HCT116 (cell line): ENCODE data around the gene ADAMTS3. TPM values are rescaled to one million over a fixed set of nuclear protein-coding genes. Genes with fewer than 3 reads are reported as not detected.

Experiments
- ATAC-seq: fragments of 200-7000 bp; cut with Tn5 transposase; 2 replicates; pipeline ENCODE4 v1.9.1; 2020; ENCODE audit warnings: mild to moderate bottlenecking, moderate library complexity
- BruUV-seq: library from RNA; stranded (reverse); fragments of 400-500 nt; replicated peaks from 2 replicates; lab custom pipeline; 2021; lab: Mats Ljungman, UMichigan
- CTCF ChIA-PET: fragments of 300-600 bp; sonication (Branson Sonifier 250); formaldehyde crosslinking; loops from one replicate; lab custom pipeline; 2021; ENCODE audit warnings: antibody characterized with exemption; lab: Charles Lee
- POLR2A ChIA-PET: fragments of 300-600, 350-600 bp; sonication (Branson Sonifier 250); formaldehyde crosslinking; loops from one replicate; lab custom pipeline; 2021; ENCODE audit warnings: antibody characterized with exemption; lab: Charles Lee
- RAD21 ChIA-PET, 2 experiments: fragments of 300-600 bp; sonication (Branson Sonifier 250); formaldehyde crosslinking; loops; one replicate each; lab custom pipeline; 2023; ENCODE audit warnings: low total read pairs in 2 of 2; ENCODE audit not compliant: uncharacterized antibody in 2 of 2, unreplicated experiment in 2 of 2, low non-redundant PET in 1 of 2; lab: Charles Lee
- DNase-seq: peaks from one replicate; pipeline ENCODE4 v3.0.0-alpha.2; 2010; ENCODE audit warnings: low read depth, low spot score
- H2AFZ ChIP-seq: fragments of 200-600 bp; shearing (Covaris generic), sonication (generic); 2 replicates; pipeline ENCODE4 v1.6.1; 2017; ENCODE audit warnings: low read depth, mixed run types, mixed read lengths, antibody characterized with exemption, low read length; ENCODE audit not compliant: poor library complexity, severe bottlenecking
- H3K27ac ChIP-seq: 2 replicates; pipeline ENCODE4 v1.5.1; 2012; ENCODE audit warnings: low read depth, low read length
- H3K27me3 ChIP-seq: fragments of 200-600 bp; sonication (generic); 2 replicates; pipeline ENCODE4 v1.6.1; 2016; ENCODE audit warnings: mixed run types, low read length, mixed read lengths; ENCODE audit not compliant: insufficient read depth
- H3K36me3 ChIP-seq, 2 experiments: fragments of 200-500 bp in 1 of 2; fragments of 200-600 bp in 1 of 2; sonication (Bioruptor generic) in 1 of 2; sonication (generic) in 1 of 2; 2 replicates each; pipeline versions ENCODE4 v1.5.1 to v1.6.1; 2014 to 2016; ENCODE audit warnings: low read length in 2 of 2, inconsistent platforms in 1 of 2, mixed read lengths in 1 of 2, mixed run types in 1 of 2; ENCODE audit not compliant: insufficient read depth in 2 of 2, control insufficient read depth in 1 of 2
- H3K4me1 ChIP-seq, 2 experiments: fragments of 200-600 bp in 1 of 2; sonication (generic) in 1 of 2; 2 replicates each; pipeline versions ENCODE4 v1.5.1 to v1.6.1; 2012 to 2017; ENCODE audit warnings: low read length in 2 of 2, inconsistent platforms in 1 of 2, mild to moderate bottlenecking in 1 of 2, mixed read lengths in 1 of 2, mixed run types in 1 of 2, moderate library complexity in 1 of 2; ENCODE audit not compliant: insufficient read depth in 2 of 2, control insufficient read depth in 1 of 2
- H3K4me2 ChIP-seq: fragments of 200-600 bp; sonication (generic); 2 replicates; pipeline ENCODE4 v1.6.1; 2017; ENCODE audit warnings: mixed run types, low read length, mixed read lengths
- H3K4me3 ChIP-seq, 2 experiments: fragments of 200-600 bp in 1 of 2; sonication (generic) in 1 of 2; replicated peaks in 1 of 2; 2 replicates each; pipeline ENCODE4 v1.5.1; 2011 to 2016; ENCODE audit warnings: low read length in 2 of 2, control low read depth in 1 of 2, low read depth in 1 of 2, mild to moderate bottlenecking in 1 of 2, mixed read lengths in 1 of 2, mixed run types in 1 of 2
- H3K79me2 ChIP-seq: fragments of 200-600 bp; sonication (generic); 2 replicates; pipeline ENCODE4 v1.6.1; 2017; ENCODE audit warnings: mild to moderate bottlenecking, mixed run types, low read length, moderate library complexity, mixed read lengths; ENCODE audit not compliant: insufficient read depth
- H3K9ac ChIP-seq: fragments of 200-600 bp; sonication (generic); 2 replicates; pipeline ENCODE4 v1.6.1; 2016; ENCODE audit warnings: low read length, mixed read lengths
- H3K9me2 ChIP-seq: fragments of 200-600 bp; sonication (generic), shearing (Covaris generic); 2 replicates; pipeline ENCODE4 v1.6.1; 2017; ENCODE audit warnings: mixed run types, mild to moderate bottlenecking, moderate library complexity; ENCODE audit not compliant: insufficient read depth
- H3K9me3 ChIP-seq, 2 experiments: fragments of 200-500 bp in 1 of 2; fragments of 200-600 bp in 1 of 2; sonication (Bioruptor generic) in 1 of 2; sonication (generic) in 1 of 2; 2 replicates each; pipeline ENCODE4 v1.6.1; 2014 to 2017; ENCODE audit warnings: low read length in 2 of 2, mixed read lengths in 2 of 2, inconsistent platforms in 1 of 2, low read depth in 1 of 2, mild to moderate bottlenecking in 1 of 2, mixed run types in 1 of 2, moderate library complexity in 1 of 2; ENCODE audit not compliant: control insufficient read depth in 1 of 2, insufficient read depth in 1 of 2
- H4K20me1 ChIP-seq: fragments of 200-600 bp; sonication (generic), shearing (Covaris generic); 2 replicates; pipeline ENCODE4 v1.6.1; 2017; ENCODE audit warnings: mixed run types, mild to moderate bottlenecking, moderate library complexity; ENCODE audit not compliant: insufficient read depth
- CBX3 ChIP-seq: IDR thresholded peaks from 2 replicates; pipeline ENCODE4 v1.6.1; 2012; ENCODE audit warnings: low read depth
- CEBPB ChIP-seq: IDR thresholded peaks from 2 replicates; pipeline ENCODE4 v1.6.1; 2012; ENCODE audit warnings: low read depth
- ELF1 ChIP-seq: IDR thresholded peaks from 2 replicates; pipeline ENCODE4 v1.6.1; 2012; ENCODE audit warnings: low read depth, borderline replicate concordance
- EZH2 ChIP-seq: fragments of 200-600 bp; sonication (generic); IDR thresholded peaks from 2 replicates; pipeline ENCODE4 v1.6.1; 2017; ENCODE audit warnings: antibody characterized with exemption, mixed run types
- EZH2phosphoT487 ChIP-seq: fragments of 200-600 bp; IDR thresholded peaks from 2 replicates; pipeline ENCODE4 v1.6.1; 2018; ENCODE audit warnings: antibody characterized with exemption, borderline replicate concordance
- FOSL1 ChIP-seq: IDR thresholded peaks from 2 replicates; pipeline ENCODE4 v1.6.1; 2012; ENCODE audit warnings: low read depth
- JUND ChIP-seq: IDR thresholded peaks from 2 replicates; pipeline ENCODE4 v1.6.1; 2012
- MAX ChIP-seq: IDR thresholded peaks from 2 replicates; pipeline ENCODE4 v1.6.1; 2012
- POLR2AphosphoS5 ChIP-seq: IDR thresholded peaks from 2 replicates; pipeline ENCODE4 v1.6.1; 2011; ENCODE audit warnings: mild to moderate bottlenecking, low read depth, low read length, moderate library complexity
- RAD21 ChIP-seq: IDR thresholded peaks from 2 replicates; pipeline ENCODE4 v1.6.1; 2012; ENCODE audit warnings: low read depth, mild to moderate bottlenecking
- REST ChIP-seq: IDR thresholded peaks from 2 replicates; pipeline ENCODE4 v1.6.1; 2012; ENCODE audit warnings: low read depth
- SP1 ChIP-seq: IDR thresholded peaks from 2 replicates; pipeline ENCODE4 v1.6.1; 2012; ENCODE audit warnings: low read depth
- SRF ChIP-seq: IDR thresholded peaks from 2 replicates; pipeline ENCODE4 v1.6.1; 2012; ENCODE audit warnings: low read depth
- TCF7L2 ChIP-seq: IDR thresholded peaks from 2 replicates; pipeline ENCODE4 v1.7.0; 2011; ENCODE audit warnings: borderline replicate concordance, inconsistent platforms; ENCODE audit not compliant: insufficient read depth, insufficient read length; ENCODE audit errors: extremely low read depth
- YY1 ChIP-seq: IDR thresholded peaks from 2 replicates; pipeline ENCODE4 v1.6.1; 2011; ENCODE audit warnings: low read length, low read depth, moderate library complexity, mild to moderate bottlenecking; ENCODE audit not compliant: insufficient replicate concordance; ENCODE audit errors: extremely low read depth
- ZBTB33 ChIP-seq: IDR thresholded peaks from 2 replicates; pipeline ENCODE4 v1.6.1; 2011; ENCODE audit warnings: mild to moderate bottlenecking, low read length, moderate library complexity; ENCODE audit not compliant: insufficient replicate concordance; ENCODE audit errors: extremely low read depth
- ZFX ChIP-seq: fragments of 450-650 bp; IDR thresholded peaks from 2 replicates; pipeline ENCODE4 v1.6.1; 2017
- ZNF274 ChIP-seq: fragments of 200-500 bp; sonication (Bioruptor generic); IDR thresholded peaks from 2 replicates; pipeline ENCODE4 v1.6.1; 2014; ENCODE audit warnings: mild to moderate bottlenecking, low read depth, low read length, inconsistent platforms
- intact Hi-C: fragments of 100-400 bp; cut with micrococcal nuclease; formaldehyde crosslinking; loops from 2 replicates; pipeline ENCODE4 v1.10.0; 2022
- total RNA-seq: library from RNA; stranded (reverse); gene quantifications from one replicate; pipeline ENCODE4 v1.2.1, GENCODE V29; 2021; ENCODE audit not compliant: unreplicated experiment
- TF ChIP-seq, protein P1 (sequence below), 3 experiments: fragments of 200-600 bp in 1 of 3; sonication (generic) in 1 of 3; IDR thresholded peaks in 2 of 3; conservative IDR thresholded peaks in 1 of 3; 2 replicates each; pipeline ENCODE4 v1.5.1; 2012 to 2017; ENCODE audit warnings: low read depth in 2 of 3, low read length in 2 of 3, antibody characterized with exemption in 1 of 3, borderline replicate concordance in 1 of 3, control low read depth in 1 of 3, mild to moderate bottlenecking in 1 of 3, mixed read lengths in 1 of 3, mixed run types in 1 of 3, moderate library complexity in 1 of 3; ENCODE audit not compliant: insufficient read depth in 1 of 3
- TF ChIP-seq, protein P2 (sequence below): IDR thresholded peaks from 2 replicates; pipeline ENCODE4 v1.6.1; 2012

Gene ADAMTS3
- total RNA-seq, 1 experiment from 2014 or later, result not detected

GRCh38 chr4:72358483-72358882, 210.5 kb downstream of the ADAMTS3 start:
- no peaks in the 10 kb centered on the region for H3K27me3 ChIP-seq
- H2AFZ ChIP-seq, result no peak overlapping the region
- ATAC-seq, result no peak
- no peaks in the 10 kb centered on the region for H3K9me3 ChIP-seq
- H3K36me3 ChIP-seq, result no peaks in the 10 kb centered on the region
- no peaks in the 10 kb centered on the region for H4K20me1 ChIP-seq
- no peak overlapping the region for H3K4me2 ChIP-seq
- H3K79me2 ChIP-seq, result no peaks in the 10 kb centered on the region
- ChIA-PET POLR2A (no interaction called here), CTCF (no interaction called here), RAD21 (no interaction called here)
- H3K4me3 ChIP-seq, result no peak overlapping the region
- H3K9me2 ChIP-seq, result no peaks in the 10 kb centered on the region
- intact Hi-C loops, result no loop called here
- no peak for DNase-seq
- H3K4me1 ChIP-seq, result no peaks in the 10 kb centered on the region
- BruUV-seq, result no TSS peak
- no peak overlapping the region for H3K9ac ChIP-seq
- no peak for TF ChIP-seq SRF
- no peak for TF ChIP-seq SP1
- TF ChIP-seq CEBPB, result no peak
- no peak for TF ChIP-seq TCF7L2
- no peak for TF ChIP-seq ELF1
- TF ChIP-seq ZNF274, result no peak
- TF ChIP-seq, protein P1, sequence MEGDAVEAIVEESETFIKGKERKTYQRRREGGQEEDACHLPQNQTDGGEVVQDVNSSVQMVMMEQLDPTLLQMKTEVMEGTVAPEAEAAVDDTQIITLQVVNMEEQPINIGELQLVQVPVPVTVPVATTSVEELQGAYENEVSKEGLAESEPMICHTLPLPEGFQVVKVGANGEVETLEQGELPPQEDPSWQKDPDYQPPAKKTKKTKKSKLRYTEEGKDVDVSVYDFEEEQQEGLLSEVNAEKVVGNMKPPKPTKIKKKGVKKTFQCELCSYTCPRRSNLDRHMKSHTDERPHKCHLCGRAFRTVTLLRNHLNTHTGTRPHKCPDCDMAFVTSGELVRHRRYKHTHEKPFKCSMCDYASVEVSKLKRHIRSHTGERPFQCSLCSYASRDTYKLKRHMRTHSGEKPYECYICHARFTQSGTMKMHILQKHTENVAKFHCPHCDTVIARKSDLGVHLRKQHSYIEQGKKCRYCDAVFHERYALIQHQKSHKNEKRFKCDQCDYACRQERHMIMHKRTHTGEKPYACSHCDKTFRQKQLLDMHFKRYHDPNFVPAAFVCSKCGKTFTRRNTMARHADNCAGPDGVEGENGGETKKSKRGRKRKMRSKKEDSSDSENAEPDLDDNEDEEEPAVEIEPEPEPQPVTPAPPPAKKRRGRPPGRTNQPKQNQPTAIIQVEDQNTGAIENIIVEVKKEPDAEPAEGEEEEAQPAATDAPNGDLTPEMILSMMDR (IDR thresholded peaks at IDR 0.05 in 2 of 3, conservative IDR thresholded peaks at IDR 0.05 in 1 of 3; ENCODE audit: borderline replicate concordance in 1 of 3, insufficient read depth in 1 of 3, low read depth in 2 of 3, low read length in 2 of 3), result no peak
- no peak for TF ChIP-seq EZH2phosphoT487
- no peak for TF ChIP-seq CBX3
- no peak for TF ChIP-seq EZH2
- no peak for TF ChIP-seq MAX
- no peak for TF ChIP-seq YY1
- no peak for TF ChIP-seq ZBTB33
- no peak for TF ChIP-seq RAD21
- TF ChIP-seq, protein P2, sequence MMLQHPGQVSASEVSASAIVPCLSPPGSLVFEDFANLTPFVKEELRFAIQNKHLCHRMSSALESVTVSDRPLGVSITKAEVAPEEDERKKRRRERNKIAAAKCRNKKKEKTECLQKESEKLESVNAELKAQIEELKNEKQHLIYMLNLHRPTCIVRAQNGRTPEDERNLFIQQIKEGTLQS, result no peak
- no peak for TF ChIP-seq POLR2AphosphoS5
- TF ChIP-seq ZFX, result no peak
- TF ChIP-seq FOSL1, result no peak
- no peak for TF ChIP-seq REST
- TF ChIP-seq JUND, result no peak
- H3K27ac ChIP-seq, result no peak overlapping the region
